OCI-LY3 (cell line): ENCODE data around the gene RABGAP1.

Experiments
- H2AFZ ChIP-seq: fragments of 200-600, 300-600 bp; shearing (Covaris generic); 2 replicates; pipeline ENCODE4 v1.6.0; 2014; ENCODE audit warnings: antibody characterized with exemption, low read depth, low read length
- H3K27ac ChIP-seq: fragments of 200-600, 300-600 bp; sonication (generic); 2 replicates; pipeline ENCODE4 v1.5.1; 2014; ENCODE audit warnings: mild to moderate bottlenecking, low read length, moderate library complexity, mixed read lengths
- H3K27me3 ChIP-seq: fragments of 200-600, 300-600 bp; sonication (generic); 2 replicates; pipeline ENCODE4 v1.6.1; 2014; ENCODE audit warnings: low read depth, low read length, mixed read lengths
- H3K36me3 ChIP-seq: fragments of 200-600, 300-600 bp; sonication (generic); replicated peaks from 2 replicates; pipeline ENCODE3; 2014; ENCODE audit warnings: low read depth, low read length, mixed read lengths
- H3K4me1 ChIP-seq: fragments of 300-600, 200-600 bp; sonication (generic); 2 replicates; pipeline ENCODE4 v1.6.1; 2014; ENCODE audit warnings: low read length, mixed read lengths
- H3K4me2 ChIP-seq: fragments of 200-600, 300-600 bp; sonication (generic); 2 replicates; pipeline ENCODE4 v1.6.1; 2014; ENCODE audit warnings: low read length, mixed read lengths
- H3K4me3 ChIP-seq: fragments of 300-600, 200-600 bp; sonication (generic); 2 replicates; pipeline ENCODE4 v1.5.1; 2014; ENCODE audit warnings: antibody characterized with exemption, mild to moderate bottlenecking, low read length, moderate library complexity
- H3K79me2 ChIP-seq: fragments of 300-600, 200-600 bp; shearing (Covaris generic); 2 replicates; pipeline ENCODE4 v1.6.1; 2014; ENCODE audit warnings: mild to moderate bottlenecking, low read length, mixed read lengths
- H3K9ac ChIP-seq: fragments of 300-600, 200-600 bp; shearing (Covaris generic); 2 replicates; pipeline ENCODE4 v1.6.0; 2014; ENCODE audit warnings: mild to moderate bottlenecking, low read length, moderate library complexity
- H3K9me3 ChIP-seq: fragments of 200-600, 300-600 bp; shearing (Covaris generic); 2 replicates; pipeline ENCODE4 v1.6.1; 2014; ENCODE audit warnings: low read length, mixed read lengths; ENCODE audit not compliant: insufficient read depth
- H4K20me1 ChIP-seq: fragments of 200-600, 300-600 bp; sonication (generic); 2 replicates; pipeline ENCODE4 v1.6.1; 2016; ENCODE audit warnings: low read length, mixed read lengths; ENCODE audit not compliant: insufficient read depth
- CTCF ChIP-seq: fragments of 200-600, 300-600 bp; sonication (generic); IDR thresholded peaks from 2 replicates; pipeline ENCODE4 v1.5.1; 2014; ENCODE audit warnings: antibody characterized with exemption, low read length, low read depth
- EZH2phosphoT487 ChIP-seq: fragments of 200-600 bp; shearing (Covaris generic); IDR thresholded peaks from 2 replicates; pipeline ENCODE4 v1.6.1; 2018; ENCODE audit warnings: antibody characterized with exemption, mixed run types, low read depth

RABGAP1 gene

GRCh38 chr9:122939601-122940000 lies 1.2 kb upstream of the RABGAP1 start:
- Histone ChIP-seq H3K4me1 (peaks cover 24% of the 10 kb centered on the region), H3K27ac (no peak overlapping the region), H3K4me2 (peak overlapping the region; percentile 87; the same call in 1 of the 2 replicates), H3K27me3 (no peaks in the 10 kb centered on the region), H2AFZ (no peak overlapping the region), H3K79me2 (peaks cover 57% of the 10 kb centered on the region), H3K36me3 (peaks cover 16% of the 10 kb centered on the region), H3K9ac (no peak overlapping the region), H3K4me3 (no peak overlapping the region), H3K9me3 (no peaks in the 10 kb centered on the region), H4K20me1 (peaks cover 9% of the 10 kb centered on the region)
- no peak for TF ChIP-seq CTCF
- TF ChIP-seq EZH2phosphoT487 = no peak

- Histone ChIP-seq H3K79me2 (peaks cover 58% of the 10 kb centered on the region), H3K4me2 (peak overlapping the region; percentile 87), H3K36me3 (peaks cover 18% of the 10 kb centered on the region), H3K27ac (peak overlapping the region; percentile 30), H3K27me3 (no peaks in the 10 kb centered on the region), H3K9me3 (no peaks in the 10 kb centered on the region), H4K20me1 (peaks cover 9% of the 10 kb centered on the region), H2AFZ (peak overlapping the region; percentile 20; the same call in 1 of the 2 replicates), H3K4me1 (peaks cover 30% of the 10 kb centered on the region), H3K9ac (peak overlapping the region; percentile 63), H3K4me3 (peak overlapping the region; percentile 79)
- TF ChIP-seq EZH2phosphoT487 (no peak), CTCF (no peak)
Measured at GRCh38 chr9:122940454-122940748, 419 bp upstream of the RABGAP1 start.

DNA sequence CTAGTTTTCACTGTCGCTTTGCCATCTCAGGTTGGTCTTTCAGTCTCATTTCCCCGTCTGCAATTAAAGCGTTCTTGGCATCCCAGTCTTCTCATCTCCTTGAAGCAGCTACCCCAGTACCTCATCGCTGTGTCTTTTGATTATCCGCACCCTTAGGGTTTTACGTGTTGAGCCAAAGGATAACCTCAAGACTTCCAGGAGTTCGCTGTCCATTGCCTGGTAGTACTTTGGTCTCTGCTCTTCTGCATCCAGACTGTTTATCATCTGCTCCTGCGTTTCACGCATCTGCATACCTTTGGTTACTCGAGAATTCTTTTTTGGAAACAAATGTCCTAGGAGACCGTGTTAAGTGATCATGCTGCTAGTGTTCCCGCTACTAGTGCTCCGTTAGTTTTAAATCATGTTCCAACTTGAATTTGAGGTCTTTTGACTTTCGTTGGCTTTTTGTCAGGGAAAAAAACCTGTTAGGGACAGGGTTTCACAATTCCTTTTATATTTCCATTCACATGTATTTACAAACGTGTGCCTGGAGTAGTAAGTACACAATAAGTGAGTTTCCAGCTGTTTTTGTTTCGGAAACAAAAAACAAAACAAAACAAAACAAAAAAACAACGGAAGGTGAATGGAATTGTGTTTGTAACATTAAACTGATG lies 888 bp downstream of the RABGAP1 start:
- Histone ChIP-seq H3K4me1 (peaks cover 34% of the 10 kb centered on the region), H3K4me3 (peak overlapping the region; percentile 92), H3K79me2 (peaks cover 59% of the 10 kb centered on the region), H3K27ac (peak overlapping the region; percentile 64), H2AFZ (no peak overlapping the region), H3K9me3 (no peaks in the 10 kb centered on the region), H3K4me2 (peak overlapping the region; percentile 95), H3K27me3 (no peaks in the 10 kb centered on the region), H3K36me3 (peaks cover 11% of the 10 kb centered on the region), H3K9ac (peak overlapping the region; percentile 90), H4K20me1 (peaks cover 9% of the 10 kb centered on the region)
- TF ChIP-seq EZH2phosphoT487 (no peak), CTCF (no peak)

GRCh38 chr9:122944960-122945888 lies 4.4 kb downstream of the RABGAP1 start:
- Histone ChIP-seq H4K20me1 (peaks cover 17% of the 10 kb centered on the region), H3K4me3 (no peak overlapping the region), H3K36me3 (peaks cover 2% of the 10 kb centered on the region), H3K79me2 (peaks cover 90% of the 10 kb centered on the region), H3K4me2 (0 out of 2 replicates have a peak overlapping the region, but pooled peaks have one; percentile 8), H3K4me1 (peaks cover 41% of the 10 kb centered on the region), H3K27ac (0 out of 2 replicates have a peak overlapping the region, but pooled peaks have one; percentile 2), H3K9ac (no peak overlapping the region), H3K9me3 (no peaks in the 10 kb centered on the region), H2AFZ (no peak overlapping the region), H3K27me3 (no peaks in the 10 kb centered on the region)
- TF ChIP-seq CTCF (no peak), EZH2phosphoT487 (no peak)
